Fibroblast of peridontal ligament (primary cell): ENCODE results near the gene FOSL2.
A peak's percentile ranks its signal among the peaks of the same experiment; 100 is the strongest.

Source experiments
- DNase-seq: peaks from one replicate; pipeline ENCODE4 v3.0.0-alpha.2; 2010; ENCODE audit errors: extremely low read depth

The FOSL2 gene

GRCh38 chr2:28449488-28450395, 57.1 kb downstream of the FOSL2 start:
- no peak for DNase-seq

GRCh38 chr2:28450901-28451565, 58.4 kb downstream of the FOSL2 start:
- no peak for DNase-seq

DNA sequence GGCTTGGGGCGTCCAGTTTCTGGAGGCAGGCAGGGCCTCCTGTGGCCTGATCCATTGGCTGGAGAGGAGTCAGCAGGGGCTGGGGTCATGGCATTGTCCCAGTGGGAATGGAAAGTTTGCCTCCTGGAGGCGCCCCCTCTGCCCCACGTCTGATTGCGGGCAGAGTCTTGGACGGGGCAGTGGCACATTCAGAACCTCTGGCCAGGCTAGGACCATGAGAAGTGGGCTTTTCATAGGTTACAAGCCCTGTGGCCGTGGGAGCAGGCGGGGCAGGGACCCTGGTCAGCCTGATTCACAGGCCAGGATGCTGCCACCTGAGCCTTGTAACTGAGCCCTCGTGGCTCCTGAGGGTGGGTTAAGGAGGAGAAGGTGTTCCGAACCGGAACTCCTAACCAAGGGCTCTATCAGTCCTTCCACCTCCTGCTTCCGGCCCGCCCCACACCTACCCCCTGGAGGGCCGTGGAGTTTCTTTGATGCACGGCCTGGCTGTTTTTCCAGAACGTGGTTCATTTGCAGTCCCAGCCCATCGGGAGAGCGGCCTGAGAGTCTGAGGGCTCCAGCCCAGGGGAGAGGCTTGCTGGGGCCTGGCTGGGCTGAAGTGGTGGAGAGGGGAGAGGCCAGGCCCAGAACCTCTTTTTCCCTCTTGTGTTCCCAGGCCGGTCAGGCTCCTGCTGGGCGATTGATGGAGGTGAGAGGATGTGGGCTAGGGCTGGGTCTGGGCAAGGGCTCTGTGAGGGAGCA, 59.3 kb downstream of the FOSL2 start:
- DNase-seq: no peak

GRCh38 chr2:28452534-28453081, 60.0 kb downstream of the FOSL2 start:
- peak; percentile 47 for DNase-seq

- no peak for DNase-seq
Observed at GRCh38 chr2:28453396-28453795, 60.7 kb downstream of the FOSL2 start.

GRCh38 chr2:28454016-28454930, 61.6 kb downstream of the FOSL2 start:
- DNase-seq: peak; percentile 23

- DNase-seq: no peak
Observed at GRCh38 chr2:28457237-28457636, 64.6 kb downstream of the FOSL2 start.

- DNase-seq: no peak
Observed at GRCh38 chr2:28461056-28461455, 68.4 kb downstream of the FOSL2 start.

DNA sequence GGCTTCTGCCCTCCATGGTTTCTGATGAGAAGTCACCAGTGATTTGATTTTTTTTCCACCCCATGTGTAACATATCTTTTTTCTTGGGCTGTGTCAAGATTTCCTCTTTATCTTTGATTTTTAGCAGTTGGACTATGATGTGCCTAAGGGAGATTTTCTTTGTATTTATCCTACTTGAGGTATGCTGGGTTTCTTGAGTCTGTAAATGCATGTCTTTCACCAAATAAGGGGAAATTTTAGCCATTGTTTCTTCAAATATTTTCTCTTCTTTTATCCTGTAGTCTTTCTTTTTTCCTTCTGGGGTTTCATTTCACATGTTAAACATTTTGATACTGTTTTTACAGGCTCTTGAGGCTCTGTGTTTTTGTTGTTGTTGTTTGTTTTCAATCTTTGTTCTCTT, 69.5 kb downstream of the FOSL2 start:
- no peak for DNase-seq

- no peak for DNase-seq
Observed at GRCh38 chr2:28463211-28463816, 70.7 kb downstream of the FOSL2 start.

DNA sequence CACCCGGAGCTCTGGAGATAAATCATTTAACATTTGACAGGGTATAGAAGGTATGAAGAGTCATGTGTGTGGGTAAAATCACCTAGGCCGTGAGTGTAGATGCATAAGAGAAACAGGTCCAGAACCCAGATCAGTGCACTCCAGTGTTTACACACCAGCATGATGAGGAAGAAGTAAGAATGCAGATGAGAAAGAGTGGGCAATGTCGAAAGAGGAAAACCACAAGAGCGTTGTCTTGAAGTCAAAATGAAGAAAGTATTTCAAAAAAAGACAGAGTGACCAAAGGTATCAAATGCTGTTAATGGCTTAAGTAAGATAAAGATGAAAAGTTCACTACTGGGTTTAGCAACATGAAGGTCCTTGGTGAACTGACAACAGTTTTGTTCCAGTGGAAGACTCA, 71.2 kb downstream of the FOSL2 start:
- DNase-seq: peak; percentile 50

DNA sequence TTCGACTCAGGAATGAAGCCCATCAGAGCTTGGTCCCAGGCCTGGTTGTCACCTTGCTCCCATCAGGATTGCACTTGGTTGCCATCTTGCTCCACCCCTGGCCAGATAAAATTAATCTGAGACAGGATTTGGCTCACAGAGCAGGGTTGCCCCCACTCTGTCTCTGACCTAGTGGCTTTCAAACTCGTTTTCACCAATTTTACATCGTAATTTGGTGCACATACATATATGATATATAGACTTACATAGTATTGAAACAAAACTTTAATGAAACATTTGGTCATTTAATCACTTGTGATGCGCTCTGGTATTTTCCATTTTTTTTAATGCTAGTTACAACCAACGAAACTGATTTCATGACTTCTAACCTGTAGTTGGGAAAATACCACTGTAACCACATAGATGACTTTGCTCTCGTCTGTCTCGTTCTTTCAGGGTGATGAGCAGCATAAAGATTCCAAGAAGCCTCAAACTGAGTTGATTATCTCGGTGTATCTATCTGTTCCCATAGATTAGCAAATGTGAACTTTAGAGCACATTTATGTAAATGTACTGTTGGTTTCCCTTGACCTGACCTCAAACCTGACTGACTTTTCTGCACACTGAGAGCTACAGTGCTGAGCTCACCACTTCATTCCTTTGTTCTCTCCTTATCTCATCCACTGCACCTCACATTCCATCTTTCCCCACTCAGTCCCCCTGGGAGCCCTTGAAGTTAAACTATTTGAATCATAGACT, 72.7 kb downstream of the FOSL2 start:
- DNase-seq: no peak
